H7 (cell line): ENCODE results near the gene TMIGD2. TPM values are rescaled to one million over a fixed set of nuclear protein-coding genes. Genes with fewer than 3 reads are reported as not detected.

Experiments used
- total RNA-seq: library from RNA; depleted of rRNA; stranded (reverse); fragments of >200 nt; shearing (Covaris generic); gene quantifications from 2 replicates; pipeline ENCODE4 v1.2.3, GENCODE V29; 2014; rRNA removed

Gene TMIGD2
- total RNA-seq, 1 experiment from 2014 or later: 0.45 TPM

Other genes with a start within 250 kb of the TMIGD2 start
- gene ZBTB7A, start 235.5 kb downstream of the TMIGD2 start, total RNA-seq: 18.3 and 20.8 TPM in 2 replicates
- gene MAP2K2, start 178.3 kb downstream of the TMIGD2 start, total RNA-seq: 221 and 226 TPM in 2 replicates
- gene CREB3L3, start 148.8 kb downstream of the TMIGD2 start, total RNA-seq: not detected in 2 replicates
- 23.3 and 25.1 TPM in 2 replicates for gene SIRT6, start 119.8 kb downstream of the TMIGD2 start, total RNA-seq
- 1.0 and 1.2 TPM in 2 replicates for gene ANKRD24, start 119.7 kb downstream of the TMIGD2 start, total RNA-seq
- gene EBI3, start 72.9 kb downstream of the TMIGD2 start, total RNA-seq: 0.10 and 0.67 TPM in 2 replicates
- gene YJU2, start 55.3 kb downstream of the TMIGD2 start, total RNA-seq: 31.0 and 32.7 TPM in 2 replicates
- 1.3 and 1.5 TPM in 2 replicates for gene SHD, start 23.1 kb downstream of the TMIGD2 start, total RNA-seq
- 29.8 and 34.1 TPM in 2 replicates for gene FSD1, start 2.2 kb upstream of the TMIGD2 start, total RNA-seq
- gene STAP2, start 36.4 kb upstream of the TMIGD2 start, total RNA-seq: 14.2 and 18.0 TPM in 2 replicates
- 11.4 and 17.4 TPM in 2 replicates for gene MPND, start 41.2 kb upstream of the TMIGD2 start, total RNA-seq
- 73.1 and 97.7 TPM in 2 replicates for gene SH3GL1, start 98.2 kb upstream of the TMIGD2 start, total RNA-seq
- 121 and 122 TPM in 2 replicates for gene CHAF1A, start 100.3 kb upstream of the TMIGD2 start, total RNA-seq
- 36.0 and 41.8 TPM in 2 replicates for gene UBXN6, start 155.4 kb upstream of the TMIGD2 start, total RNA-seq
- 111 and 116 TPM in 2 replicates for gene HDGFL2, start 169.9 kb upstream of the TMIGD2 start, total RNA-seq
- 0.07 and 0.10 TPM in 2 replicates for gene PLIN4, start 216.1 kb upstream of the TMIGD2 start, total RNA-seq
- 1.3 and 2.5 TPM in 2 replicates for gene PLIN5, start 232.8 kb upstream of the TMIGD2 start, total RNA-seq
- gene LRG1, start 237.6 kb upstream of the TMIGD2 start, total RNA-seq: 0.10 and 0.30 TPM in 2 replicates